Keratinocyte (primary cell): ENCODE measurements around the gene ASIC2. TPM values are rescaled to one million over a fixed set of nuclear protein-coding genes. Genes with fewer than 3 reads are reported as not detected.

Experiments
- DNase-seq: peaks from one replicate; pipeline ENCODE4 v3.0.0-alpha.2; 2011; ENCODE audit warnings: low read depth, missing footprints, low spot score
- FAIRE-seq: peaks from 2 replicates; lab custom pipeline; 2011; peaks lifted over from hg19 to GRCh38; lab: Jason Lieb, UNC
- H2AFZ ChIP-seq: 2 replicates; pipeline ENCODE4 v1.6.0; 2012; ENCODE audit warnings: low read length, control low read depth, inconsistent platforms; ENCODE audit not compliant: control insufficient read depth
- H3K27ac ChIP-seq: 2 replicates; pipeline ENCODE4 v1.5.1; 2011; ENCODE audit warnings: low read length; ENCODE audit not compliant: control insufficient read depth, insufficient read depth
- H3K27me3 ChIP-seq: 3 replicates; pipeline ENCODE4 v1.6.0; 2011; ENCODE audit warnings: low read length; ENCODE audit not compliant: control insufficient read depth, insufficient read depth; ENCODE audit errors: extremely low read depth
- H3K36me3 ChIP-seq, 2 experiments: 2 replicates in 1 of 2; 3 replicates in 1 of 2; pipeline ENCODE4 v1.5.1; 2011; ENCODE audit warnings: low read length in 2 of 2, mild to moderate bottlenecking in 1 of 2; ENCODE audit not compliant: control insufficient read depth in 2 of 2, insufficient read depth in 2 of 2; ENCODE audit errors: extremely low read depth in 1 of 2
- H3K4me1 ChIP-seq: 3 replicates; pipeline ENCODE4 v1.5.1; 2011; ENCODE audit warnings: low read length; ENCODE audit not compliant: control insufficient read depth, insufficient read depth; ENCODE audit errors: extremely low read depth
- H3K4me2 ChIP-seq: 3 replicates; pipeline ENCODE4 v1.6.0; 2011; ENCODE audit warnings: low read depth, low read length; ENCODE audit not compliant: control insufficient read depth, insufficient read depth; ENCODE audit errors: extremely low read depth
- H3K4me3 ChIP-seq, 3 experiments: fragments of 200-600 bp in 1 of 3; sonication (generic) in 1 of 3; 2 replicates in 2 of 3; 3 replicates in 1 of 3; pipeline ENCODE4 v1.5.1; 2011 to 2016; ENCODE audit warnings: low read length in 3 of 3, mild to moderate bottlenecking in 3 of 3, control low read depth in 2 of 3, inconsistent platforms in 1 of 3, low read depth in 1 of 3, mixed read lengths in 1 of 3, mixed run types in 1 of 3, moderate library complexity in 1 of 3; ENCODE audit not compliant: control insufficient read depth in 2 of 3, insufficient read depth in 2 of 3; ENCODE audit errors: extremely low read depth in 1 of 3
- H3K79me2 ChIP-seq: 2 replicates; pipeline ENCODE4 v1.6.0; 2012; ENCODE audit warnings: low read length; ENCODE audit not compliant: control insufficient read depth, insufficient read depth
- H3K9ac ChIP-seq: 3 replicates; pipeline ENCODE4 v1.6.0; 2011; ENCODE audit warnings: low read length; ENCODE audit not compliant: control insufficient read depth, insufficient read depth; ENCODE audit errors: extremely low read depth
- H3K9me1 ChIP-seq: 3 replicates; pipeline ENCODE4 v1.6.0; 2011; ENCODE audit warnings: low read length; ENCODE audit not compliant: control insufficient read depth, insufficient read depth; ENCODE audit errors: extremely low read depth
- H3K9me3 ChIP-seq: 2 replicates; pipeline ENCODE4 v1.5.1; 2012; ENCODE audit warnings: low read depth, low read length; ENCODE audit not compliant: control insufficient read depth
- H4K20me1 ChIP-seq: 3 replicates; pipeline ENCODE4 v1.6.0; 2011; ENCODE audit warnings: low read length; ENCODE audit not compliant: control insufficient read depth, insufficient read depth; ENCODE audit errors: extremely low read depth
- EZH2 ChIP-seq: IDR thresholded peaks from one replicate; pipeline ENCODE4 v1.6.1; 2012; ENCODE audit warnings: inconsistent platforms, mild to moderate bottlenecking, low read length, moderate library complexity
- dilution Hi-C: fragments of 300-500 bp; cut with MboI; formaldehyde crosslinking; loops from one replicate; pipeline ENCODE4 v1.7.0; 2020; ENCODE audit warnings: low sequenced_read_pairs; ENCODE audit not compliant: extremely low pct_ligation_motif_present
- polyA plus RNA-seq, 5 experiments: library from polyadenylated mRNA; depleted of rRNA in 3 of 5; stranded (reverse) in 3 of 5; stranded (forward) in 1 of 5; unstranded in 1 of 5; fragments of >200 nt; gene quantifications; 1 replicate in 1 of 5; 2 replicates in 3 of 5; 3 replicates in 1 of 5; pipeline versions ENCODE4 v1.2.1 to v1.2.3, GENCODE V29; 2011 to 2012; ENCODE audit warnings: missing spikeins in 2 of 5, low read depth in 1 of 5, low replicate concordance in 1 of 5
- TF ChIP-seq, protein P1 (sequence below), 3 experiments: IDR thresholded peaks in 1 of 3; conservative IDR thresholded peaks in 1 of 3; optimal IDR thresholded peaks in 1 of 3; 2 replicates in 2 of 3; 3 replicates in 1 of 3; pipeline versions ENCODE3 to v1.5.1; 2011; ENCODE audit warnings: low read length in 3 of 3, mild to moderate bottlenecking in 3 of 3, moderate library complexity in 2 of 3, control low read depth in 1 of 3, inconsistent platforms in 1 of 3; ENCODE audit not compliant: insufficient read depth in 2 of 3; ENCODE audit errors: extremely low read depth in 1 of 3

Gene ASIC2
- polyA plus RNA-seq, 1 donor (not counting 4 experiments of a cell fraction or from before 2014, with no cell fraction given), result not detected

DNA sequence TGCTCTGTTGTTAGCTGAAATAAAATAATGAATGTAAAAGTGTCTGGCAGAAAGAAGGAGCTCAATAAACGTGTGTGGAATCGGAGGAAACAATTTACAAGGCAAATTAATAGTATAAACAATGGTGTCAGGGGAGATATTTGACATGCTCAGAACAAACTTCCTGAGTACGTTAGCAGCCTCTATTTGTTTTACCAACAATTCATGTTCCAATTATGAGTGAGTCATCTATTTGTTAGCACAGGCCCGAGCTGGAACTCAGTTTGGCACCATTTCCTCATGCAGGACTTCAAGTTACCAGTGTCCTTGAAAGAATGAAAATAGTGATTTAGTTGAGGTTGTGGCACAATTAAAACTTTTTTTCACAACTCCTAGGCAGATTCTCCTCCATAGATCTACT is 9.1 kb downstream of the ASIC2 start:
- peaks cover 39% of the 10 kb centered on the region for H3K4me1 ChIP-seq
- H3K27ac ChIP-seq, result peak overlapping the region; percentile 49
- no peaks in the 10 kb centered on the region for H3K9me1 ChIP-seq
- DNase-seq (peak; percentile 35), FAIRE-seq (peak; percentile 93)
- H4K20me1 ChIP-seq, result no peaks in the 10 kb centered on the region
- peak overlapping the region; percentile 48 for H2AFZ ChIP-seq
- no peaks in the 10 kb centered on the region for H3K9me3 ChIP-seq
- H3K4me2 ChIP-seq, result peak overlapping the region; percentile 42
- no peaks in the 10 kb centered on the region for H3K27me3 ChIP-seq
- no peaks in the 10 kb centered on the region for H3K79me2 ChIP-seq
- no peak overlapping the region for H3K4me3 ChIP-seq
- TF ChIP-seq, protein P1, sequence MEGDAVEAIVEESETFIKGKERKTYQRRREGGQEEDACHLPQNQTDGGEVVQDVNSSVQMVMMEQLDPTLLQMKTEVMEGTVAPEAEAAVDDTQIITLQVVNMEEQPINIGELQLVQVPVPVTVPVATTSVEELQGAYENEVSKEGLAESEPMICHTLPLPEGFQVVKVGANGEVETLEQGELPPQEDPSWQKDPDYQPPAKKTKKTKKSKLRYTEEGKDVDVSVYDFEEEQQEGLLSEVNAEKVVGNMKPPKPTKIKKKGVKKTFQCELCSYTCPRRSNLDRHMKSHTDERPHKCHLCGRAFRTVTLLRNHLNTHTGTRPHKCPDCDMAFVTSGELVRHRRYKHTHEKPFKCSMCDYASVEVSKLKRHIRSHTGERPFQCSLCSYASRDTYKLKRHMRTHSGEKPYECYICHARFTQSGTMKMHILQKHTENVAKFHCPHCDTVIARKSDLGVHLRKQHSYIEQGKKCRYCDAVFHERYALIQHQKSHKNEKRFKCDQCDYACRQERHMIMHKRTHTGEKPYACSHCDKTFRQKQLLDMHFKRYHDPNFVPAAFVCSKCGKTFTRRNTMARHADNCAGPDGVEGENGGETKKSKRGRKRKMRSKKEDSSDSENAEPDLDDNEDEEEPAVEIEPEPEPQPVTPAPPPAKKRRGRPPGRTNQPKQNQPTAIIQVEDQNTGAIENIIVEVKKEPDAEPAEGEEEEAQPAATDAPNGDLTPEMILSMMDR (optimal IDR thresholded peaks at IDR 0.05 in 1 of 3, IDR thresholded peaks at IDR 0.05 in 1 of 3, conservative IDR thresholded peaks at IDR 0.05 in 1 of 3; ENCODE audit: extremely low read depth in 1 of 3, insufficient read depth in 2 of 3, low read length in 3 of 3), result no peak
- TF ChIP-seq EZH2, result no peak
- no peaks in the 10 kb centered on the region for H3K36me3 ChIP-seq
- dilution Hi-C loops, result no loop called here
- no peak overlapping the region for H3K9ac ChIP-seq

DNA sequence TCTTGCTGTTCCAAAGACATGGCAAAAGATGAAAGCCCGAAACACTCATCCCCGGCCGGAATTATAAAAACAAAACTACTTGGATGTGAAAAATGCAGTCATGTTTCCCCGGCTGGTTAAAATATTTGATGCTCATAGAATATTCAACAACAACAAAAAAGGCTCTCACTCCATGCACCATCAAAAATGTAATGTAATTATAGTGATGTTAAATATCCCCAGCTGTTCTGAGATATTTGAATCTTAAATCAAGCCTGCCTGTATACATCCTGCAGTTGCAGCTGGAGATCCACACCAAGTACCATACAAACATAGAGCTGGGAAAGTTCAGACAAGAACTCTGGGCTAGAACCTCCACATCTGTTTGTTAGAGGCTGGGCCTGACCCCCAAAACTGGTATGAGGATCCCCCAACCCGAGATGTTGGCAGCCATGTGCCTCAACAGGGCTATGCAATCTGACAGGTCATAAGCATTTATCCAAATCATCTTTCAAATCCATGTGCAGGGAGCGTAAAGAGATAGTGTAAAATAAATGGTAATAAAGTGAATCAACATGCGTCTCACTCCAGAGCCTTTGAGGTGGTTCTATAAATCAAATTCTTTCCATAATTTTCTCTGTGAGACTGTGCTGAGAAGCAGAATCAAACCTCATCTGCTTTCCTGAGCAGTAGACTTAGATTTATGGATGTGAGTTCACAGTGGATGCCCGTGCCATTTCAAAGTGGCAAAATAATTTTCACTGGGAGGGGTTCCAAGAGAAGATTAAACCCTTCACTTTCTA is 12.7 kb downstream of the ASIC2 start:
- Histone ChIP-seq H3K27me3 (no peaks in the 10 kb centered on the region), H3K36me3 (no peaks in the 10 kb centered on the region), H2AFZ (no peak overlapping the region), H3K79me2 (no peaks in the 10 kb centered on the region), H3K4me2 (no peak overlapping the region), H3K9me1 (no peaks in the 10 kb centered on the region), H3K9ac (no peak overlapping the region), H3K4me1 (peaks cover 21% of the 10 kb centered on the region), H3K9me3 (no peaks in the 10 kb centered on the region), H3K27ac (no peak overlapping the region), H4K20me1 (no peaks in the 10 kb centered on the region), H3K4me3 (no peak overlapping the region)
- FAIRE-seq, result no peak
- no peak for DNase-seq
- no peak for TF ChIP-seq EZH2
- TF ChIP-seq, protein P1 (optimal IDR thresholded peaks at IDR 0.05 in 1 of 3, IDR thresholded peaks at IDR 0.05 in 1 of 3, conservative IDR thresholded peaks at IDR 0.05 in 1 of 3; ENCODE audit: extremely low read depth in 1 of 3, insufficient read depth in 2 of 3, low read length in 3 of 3), result no peak
- dilution Hi-C loops, result no loop called here
